ENCODE results near the gene ZNF12. TPM values are rescaled to one million over a fixed set of nuclear protein-coding genes. Genes with fewer than 3 reads are reported as not detected.
"Not testable (repeated sequence)": the region's sequence is repeated elsewhere in the genome, so short reads cannot be mapped to it uniquely, and the experiment has no call there.

ZNF12 gene
- total RNA-seq, 1 experiment from 2014 or later: 27.2 TPM

DNA sequence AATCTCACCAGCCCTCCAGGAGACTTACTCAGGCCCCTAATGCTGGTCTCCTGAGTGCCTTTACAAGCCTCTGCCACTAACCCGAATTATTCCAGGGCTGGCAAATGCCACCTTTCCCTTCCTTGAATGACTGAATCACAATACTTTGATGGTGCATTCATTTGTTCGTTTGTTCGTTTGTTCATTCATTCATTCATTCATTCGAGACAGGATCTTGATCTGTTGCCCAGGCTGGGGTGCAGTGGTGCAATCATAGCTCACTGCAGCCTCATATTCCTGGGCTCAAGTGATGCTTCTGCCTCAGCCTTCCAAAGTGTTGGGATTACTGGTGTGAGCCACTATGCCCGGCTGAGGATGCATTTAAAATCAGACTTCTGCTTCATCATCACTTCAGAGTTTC, 6.0 kb downstream of the ZNF12 start:
- no peak for DNase-seq (ENCODE audit: extremely low read depth, low read depth)

DNA sequence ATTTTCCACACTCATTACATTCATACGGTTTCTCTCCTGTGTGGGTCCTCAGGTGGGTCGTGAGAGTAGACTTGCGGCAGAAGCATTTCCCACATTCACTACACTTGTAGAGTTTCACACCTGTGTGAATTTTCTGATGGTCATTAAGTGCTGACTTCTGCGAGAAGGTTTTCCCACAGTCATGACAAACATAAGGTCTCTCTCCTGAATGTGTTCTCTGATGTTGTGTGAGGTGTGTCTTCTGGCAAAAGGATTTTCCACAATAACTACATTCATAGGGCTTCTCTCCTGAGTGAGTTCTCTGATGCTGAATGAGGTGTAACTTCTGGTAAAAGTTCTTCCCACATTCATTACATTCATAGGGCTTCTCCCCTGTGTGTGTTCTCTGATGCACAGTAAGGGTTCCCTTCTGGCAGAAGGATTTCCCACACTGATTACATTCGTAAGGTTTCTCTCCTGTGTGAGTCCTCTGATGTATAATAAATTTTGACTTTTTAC, 15.1 kb downstream of the ZNF12 start:
- no peak for DNase-seq (ENCODE audit: extremely low read depth, low read depth)

DNA sequence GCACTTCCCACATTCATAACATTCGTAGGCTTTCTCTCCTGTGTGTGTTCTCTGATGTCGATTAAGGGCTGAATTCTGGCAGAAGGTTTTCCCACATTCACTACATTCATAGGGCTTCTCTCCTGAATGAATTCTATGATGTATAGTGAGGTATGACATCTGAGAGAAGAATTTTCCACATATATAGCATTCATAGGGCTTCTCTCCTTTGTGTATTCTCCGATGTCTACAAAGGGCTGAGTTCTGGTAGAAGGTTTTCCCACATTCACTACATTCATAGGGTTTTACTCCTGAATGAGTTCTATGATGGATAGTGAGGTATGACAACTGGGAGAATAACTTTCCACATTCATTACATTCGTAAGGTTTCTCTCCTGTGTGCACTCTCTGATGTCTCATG, 15.6 kb downstream of the ZNF12 start:
- DNase-seq (ENCODE audit: extremely low read depth, low read depth): no peak

DNA sequence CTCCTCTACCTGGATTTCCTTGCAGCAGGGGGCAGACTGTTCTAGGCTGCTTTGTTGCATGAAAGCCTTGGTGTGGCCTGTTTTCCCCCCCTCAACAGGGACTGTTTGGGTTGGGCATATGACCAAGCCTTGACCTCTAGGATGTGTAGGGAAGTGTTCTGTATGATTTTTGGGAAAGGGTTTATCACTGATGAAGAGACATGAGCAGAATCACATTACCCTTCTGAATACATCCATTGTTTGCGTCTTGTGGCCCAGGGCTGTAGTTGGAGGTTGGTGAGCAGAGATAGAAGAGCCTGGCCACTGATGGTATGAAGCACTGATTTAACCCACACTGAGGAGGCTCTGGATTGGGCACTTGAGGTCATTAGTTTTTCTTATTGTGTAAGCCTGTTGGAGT, 26.6 kb downstream of the ZNF12 start:
- no peak for DNase-seq (ENCODE audit: extremely low read depth, low read depth)

DNA sequence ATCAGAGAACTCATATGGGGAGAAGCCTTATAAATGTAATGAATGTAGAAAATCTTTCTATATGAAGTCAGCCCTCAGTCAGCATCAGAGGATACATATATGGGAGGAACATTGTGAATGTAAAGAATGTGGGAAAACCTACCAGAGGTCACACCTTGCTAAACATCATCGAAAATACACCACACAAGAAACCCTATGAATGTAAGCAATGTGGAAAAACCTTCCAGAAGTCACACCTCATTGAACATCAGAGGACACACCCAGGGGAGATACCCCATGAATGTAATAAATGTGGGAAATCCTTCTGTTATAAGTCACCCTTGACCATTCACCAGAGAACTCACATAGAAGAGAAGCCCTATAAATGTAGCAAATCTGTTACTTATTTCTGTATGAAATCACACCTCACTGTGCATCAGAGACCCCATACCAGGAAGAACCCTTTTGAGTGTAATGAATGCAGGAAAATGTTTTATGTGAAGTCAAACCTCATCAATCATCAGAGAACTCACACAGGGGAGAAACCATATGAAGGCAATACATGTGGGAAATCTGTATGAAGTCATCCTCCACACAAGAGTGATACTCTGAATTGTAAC, 30.8 kb downstream of the ZNF12 start:
- no peak for DNase-seq (ENCODE audit: extremely low read depth, low read depth)

DNA sequence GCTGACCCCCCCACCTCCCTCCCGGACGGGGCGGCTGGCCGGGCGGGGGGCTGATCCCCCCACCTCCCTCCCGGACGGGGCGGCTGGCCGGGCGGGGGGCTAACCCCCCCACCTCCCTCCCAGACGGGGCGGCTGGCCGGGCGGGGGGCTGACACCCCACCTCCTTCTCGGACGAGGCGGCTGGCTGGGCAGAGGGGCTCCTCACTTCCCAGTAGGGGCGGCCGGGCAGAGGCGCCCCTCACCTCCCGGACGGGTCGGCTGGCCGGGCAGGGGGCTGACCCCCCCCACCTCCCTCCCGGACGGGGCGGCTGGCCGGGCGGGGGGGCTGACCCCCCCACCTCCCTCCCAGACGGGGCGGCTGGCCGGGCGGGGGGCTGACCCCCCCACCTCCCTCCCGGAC, 35.9 kb downstream of the ZNF12 start:
- not testable (repeated sequence) for DNase-seq (ENCODE audit: extremely low read depth, low read depth)

DNA sequence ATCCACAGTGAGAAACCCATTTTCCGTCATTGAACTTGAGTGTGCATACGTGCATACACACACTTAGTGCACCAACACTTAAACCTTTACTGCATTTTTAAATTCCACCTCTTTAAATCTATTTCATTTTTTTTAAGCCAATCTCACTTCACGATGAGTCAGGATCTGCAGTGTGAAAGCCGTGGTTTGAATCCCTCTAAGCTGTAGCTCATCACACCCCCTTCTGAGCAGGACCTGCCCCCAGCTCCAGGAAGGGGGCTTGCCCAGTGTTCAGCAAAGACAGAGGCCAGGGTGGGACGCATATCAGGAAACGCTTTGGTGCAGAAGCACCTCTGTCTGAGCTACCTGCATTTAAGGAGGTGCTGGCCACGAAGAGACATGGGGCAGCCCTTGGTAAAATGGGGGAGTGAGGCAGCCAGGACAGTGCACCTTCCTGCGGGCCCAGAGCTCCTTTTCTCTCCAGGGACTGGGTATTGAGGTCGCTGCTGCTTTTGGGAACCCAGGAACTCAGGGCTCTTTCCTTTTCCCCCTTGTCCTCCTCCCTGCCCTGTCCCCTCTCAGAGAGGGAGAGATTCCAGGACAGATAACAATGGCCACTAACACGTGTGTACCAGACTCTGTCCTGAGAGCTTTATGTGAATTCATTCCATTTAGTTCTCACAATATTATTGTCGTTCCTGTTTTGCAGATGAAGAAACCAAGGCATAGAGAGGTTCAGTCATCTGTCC, 48.0 kb downstream of the ZNF12 start:
- DNase-seq (ENCODE audit: extremely low read depth, low read depth): no peak

DNA sequence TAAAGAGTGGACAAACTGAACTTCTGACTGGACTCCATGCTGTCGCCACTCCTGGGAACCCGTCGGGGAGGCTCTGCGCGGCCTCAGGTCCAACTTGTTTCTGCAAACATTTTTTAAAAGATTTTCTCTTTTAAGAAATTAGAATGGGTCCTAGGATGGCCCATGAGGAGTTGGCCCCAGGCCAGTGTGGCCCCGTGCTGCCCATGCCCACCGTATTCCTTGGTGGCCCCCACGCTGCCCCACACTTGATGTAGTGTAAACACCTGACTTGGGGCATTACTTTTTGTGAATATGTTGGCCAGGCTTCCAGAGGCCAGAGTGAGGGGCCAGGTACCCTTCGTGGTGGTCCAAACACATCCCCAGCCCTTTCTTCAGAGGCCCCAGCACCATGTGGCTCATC, 50.3 kb downstream of the ZNF12 start:
- no peak for DNase-seq (ENCODE audit: extremely low read depth, low read depth)

DNA sequence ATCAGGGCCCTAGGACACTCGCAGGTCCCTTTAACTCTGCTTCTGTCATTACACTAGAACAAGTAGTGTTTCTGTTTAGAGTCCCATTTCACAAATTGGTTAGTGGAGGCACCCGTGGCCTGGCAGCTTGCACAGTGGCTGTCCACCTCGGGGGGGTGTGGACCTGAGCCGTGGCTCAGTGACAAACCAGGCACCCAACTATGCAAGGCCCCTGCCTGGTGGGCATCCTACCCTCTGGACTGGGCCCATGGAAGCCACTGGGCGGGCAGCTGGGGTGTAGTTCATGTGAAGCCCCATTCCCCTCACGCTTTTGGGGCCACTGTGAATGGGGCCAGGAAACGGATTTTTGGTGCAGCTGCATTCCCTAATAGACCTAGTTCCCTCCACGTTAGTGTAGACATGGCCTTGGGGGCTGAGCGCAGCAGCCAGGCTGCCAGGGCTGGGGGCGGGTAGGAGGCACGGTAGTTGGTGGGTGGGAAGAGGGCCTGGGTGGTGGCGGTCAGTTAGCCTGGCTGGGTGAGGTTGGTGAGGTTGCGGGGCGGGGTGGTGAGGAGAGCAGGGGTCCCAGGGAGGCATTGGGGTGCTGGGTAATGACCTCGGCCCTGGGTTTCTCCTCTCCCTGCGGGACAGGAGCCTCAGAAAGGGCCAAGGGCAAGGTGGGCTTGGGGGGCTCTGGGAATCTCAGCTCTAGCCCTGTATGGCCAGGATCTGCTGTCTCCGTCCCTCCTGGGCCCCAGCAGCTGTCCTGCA, 50.9 kb downstream of the ZNF12 start:
- DNase-seq (ENCODE audit: extremely low read depth, low read depth): no peak

DNA sequence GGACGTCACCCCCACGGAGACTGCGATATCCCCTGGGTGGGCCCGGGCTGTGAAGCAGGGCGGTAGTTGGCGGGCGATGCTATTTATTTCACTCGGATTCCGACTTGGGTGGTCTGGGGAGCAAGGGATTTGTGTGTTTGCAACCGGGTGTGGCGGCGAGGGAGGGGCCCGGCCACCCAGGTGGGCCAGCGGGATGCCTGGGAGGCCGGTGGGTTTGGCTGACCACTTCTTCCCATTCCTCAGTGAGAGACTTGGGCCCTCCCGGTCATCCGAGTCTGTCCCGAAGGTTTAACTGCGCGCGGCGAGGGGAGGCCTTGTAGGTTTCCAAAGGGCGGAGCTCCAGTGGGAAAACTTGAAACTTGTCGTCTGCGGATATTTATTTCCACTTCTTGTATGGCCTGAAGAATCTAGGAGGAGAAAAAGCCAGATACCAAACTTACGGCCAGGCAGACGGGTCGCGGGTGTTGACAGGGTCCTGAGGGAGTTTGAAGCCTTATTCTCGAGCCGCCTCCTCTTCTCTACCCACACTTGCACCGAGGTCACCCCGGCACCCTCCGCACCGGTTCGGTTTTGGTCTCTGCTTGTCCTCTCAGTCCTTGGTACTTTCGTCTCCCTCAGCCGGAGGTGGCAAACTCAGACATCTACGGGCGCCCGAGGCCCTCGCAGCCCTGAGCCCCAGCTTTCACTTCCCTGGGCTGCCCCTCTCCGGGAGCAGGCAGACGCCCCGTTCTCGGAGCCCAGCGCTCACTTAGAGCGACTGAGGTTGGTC, 51.7 kb downstream of the ZNF12 start:
- no peak for DNase-seq (ENCODE audit: extremely low read depth, low read depth)

DNA sequence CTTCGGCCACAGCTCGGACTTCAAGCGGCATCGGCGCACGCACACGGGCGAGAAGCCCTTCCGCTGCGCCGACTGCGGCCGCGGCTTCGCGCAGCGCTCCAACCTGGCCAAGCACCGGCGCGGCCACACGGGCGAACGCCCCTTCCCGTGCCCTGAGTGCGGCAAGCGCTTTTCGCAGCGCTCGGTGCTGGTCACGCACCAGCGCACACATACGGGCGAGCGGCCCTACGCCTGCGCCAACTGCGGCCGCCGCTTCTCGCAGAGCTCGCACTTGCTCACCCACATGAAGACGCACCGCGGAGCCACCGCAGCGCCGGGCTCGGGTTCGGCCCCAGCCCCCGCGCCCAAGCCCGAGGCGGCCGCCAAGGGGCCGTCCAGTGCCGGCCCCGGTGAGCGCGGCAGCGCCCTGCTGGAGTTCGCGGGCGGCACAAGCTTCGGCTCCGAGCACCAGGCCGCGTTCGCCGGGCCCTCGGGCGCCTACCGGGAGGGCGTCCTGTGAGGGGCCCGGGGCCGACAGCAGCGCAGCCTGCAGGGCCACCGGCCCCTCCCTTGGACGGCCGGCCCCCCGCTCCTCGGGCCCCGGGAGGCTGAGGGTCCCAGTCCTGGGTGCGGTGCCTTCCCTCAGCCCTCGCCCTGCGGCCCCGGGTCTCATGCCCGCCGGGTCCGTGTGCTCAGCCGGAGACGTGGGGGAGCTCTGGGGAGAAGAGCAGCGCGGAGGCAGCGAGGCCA, 52.5 kb downstream of the ZNF12 start:
- DNase-seq (ENCODE audit: extremely low read depth, low read depth): no peak

DNA sequence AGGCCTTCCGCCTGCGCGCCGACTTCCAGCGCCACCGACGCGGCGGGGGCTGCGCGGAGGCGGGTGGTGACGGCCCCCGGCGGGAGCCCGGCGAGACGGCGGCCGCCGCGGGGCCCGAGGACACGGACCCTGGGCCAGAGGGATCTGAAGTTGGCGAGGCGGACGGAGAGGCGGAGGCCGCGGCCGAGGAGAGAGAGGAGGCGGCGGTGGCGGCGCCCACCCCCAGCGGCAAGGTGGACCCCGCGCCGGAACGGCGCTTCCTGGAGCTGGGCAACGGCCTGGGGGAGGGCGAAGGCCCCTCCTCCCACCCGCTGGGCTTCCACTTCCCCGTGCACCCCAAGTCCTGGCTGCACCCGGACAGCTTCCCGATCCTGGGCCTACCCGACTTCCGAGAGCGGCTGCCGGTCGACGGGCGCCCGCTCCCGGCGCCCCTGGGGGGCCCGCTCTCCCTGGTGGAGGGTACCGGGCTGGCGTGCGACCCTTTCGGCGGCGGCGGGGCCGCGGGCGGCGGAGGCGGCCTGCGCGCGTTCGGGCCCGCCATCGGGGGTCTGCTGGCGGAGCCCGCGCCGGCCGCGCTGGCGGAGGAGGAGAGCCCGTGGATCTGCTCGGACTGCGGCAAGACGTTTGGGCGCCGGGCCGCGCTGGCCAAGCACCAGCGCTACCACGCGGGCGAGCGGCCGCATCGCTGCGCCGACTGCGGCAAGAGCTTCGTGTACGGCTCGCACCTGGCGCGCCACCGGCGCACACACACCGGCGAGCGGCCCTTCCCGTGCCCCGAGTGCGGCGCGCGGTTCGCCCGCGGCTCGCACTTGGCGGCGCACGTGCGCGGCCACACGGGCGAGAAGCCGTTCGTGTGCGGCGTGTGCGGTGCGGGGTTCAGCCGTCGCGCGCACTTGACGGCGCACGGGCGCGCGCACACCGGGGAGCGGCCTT, 53.4 kb downstream of the ZNF12 start:
- no peak for DNase-seq (ENCODE audit: extremely low read depth, low read depth)

DNA sequence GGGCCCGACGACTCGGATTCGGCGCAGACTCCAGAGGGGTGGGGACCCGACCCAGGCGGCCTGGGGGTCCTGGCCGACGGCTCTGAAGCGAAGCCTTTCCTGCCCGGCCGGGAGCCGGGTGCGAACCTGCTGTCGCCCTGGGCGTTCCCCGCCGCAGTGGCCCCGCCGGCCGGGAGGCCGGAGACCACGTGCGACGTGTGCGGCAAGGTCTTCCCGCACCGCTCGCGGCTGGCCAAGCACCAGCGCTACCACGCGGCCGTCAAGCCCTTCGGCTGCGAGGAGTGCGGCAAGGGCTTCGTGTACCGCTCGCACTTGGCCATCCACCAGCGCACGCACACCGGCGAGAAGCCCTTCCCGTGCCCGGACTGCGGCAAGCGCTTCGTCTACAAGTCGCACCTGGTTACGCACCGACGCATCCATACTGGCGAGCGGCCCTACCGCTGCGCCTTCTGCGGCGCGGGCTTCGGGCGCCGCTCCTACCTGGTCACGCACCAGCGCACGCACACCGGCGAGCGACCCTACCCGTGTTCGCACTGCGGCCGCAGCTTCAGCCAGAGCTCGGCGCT, 54.2 kb downstream of the ZNF12 start:
- DNase-seq (ENCODE audit: extremely low read depth, low read depth): no peak

DNA sequence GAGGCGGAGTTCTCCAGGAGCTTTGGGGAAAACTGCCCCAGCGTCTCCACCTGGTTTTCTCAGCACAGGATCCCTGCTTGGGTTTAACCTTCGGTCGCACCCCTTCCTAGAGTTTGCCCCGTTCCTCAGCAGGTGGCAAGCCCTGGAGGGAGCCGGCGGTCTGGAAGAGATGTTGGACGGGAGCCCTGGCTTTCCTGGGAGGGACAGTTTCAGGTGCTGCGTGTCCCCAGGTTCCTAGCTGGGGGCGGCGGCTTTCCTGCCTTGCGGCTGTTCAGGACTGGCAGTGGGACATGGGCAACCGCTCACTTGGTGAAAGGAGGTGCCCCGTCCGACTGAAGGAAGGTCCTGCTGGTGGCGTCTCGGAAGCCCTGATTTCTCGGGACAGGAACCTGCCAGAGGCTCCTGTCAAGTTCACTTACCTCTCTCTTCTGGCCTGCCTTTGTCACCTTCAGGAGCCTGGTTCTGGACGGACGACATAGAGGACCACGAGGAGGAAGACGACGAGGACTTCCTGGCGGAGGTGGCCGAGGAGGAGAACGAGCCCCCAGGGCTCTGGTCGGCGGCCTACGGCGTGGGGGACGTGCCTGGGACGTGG, 54.8 kb downstream of the ZNF12 start:
- DNase-seq (ENCODE audit: extremely low read depth, low read depth): no peak

DNA sequence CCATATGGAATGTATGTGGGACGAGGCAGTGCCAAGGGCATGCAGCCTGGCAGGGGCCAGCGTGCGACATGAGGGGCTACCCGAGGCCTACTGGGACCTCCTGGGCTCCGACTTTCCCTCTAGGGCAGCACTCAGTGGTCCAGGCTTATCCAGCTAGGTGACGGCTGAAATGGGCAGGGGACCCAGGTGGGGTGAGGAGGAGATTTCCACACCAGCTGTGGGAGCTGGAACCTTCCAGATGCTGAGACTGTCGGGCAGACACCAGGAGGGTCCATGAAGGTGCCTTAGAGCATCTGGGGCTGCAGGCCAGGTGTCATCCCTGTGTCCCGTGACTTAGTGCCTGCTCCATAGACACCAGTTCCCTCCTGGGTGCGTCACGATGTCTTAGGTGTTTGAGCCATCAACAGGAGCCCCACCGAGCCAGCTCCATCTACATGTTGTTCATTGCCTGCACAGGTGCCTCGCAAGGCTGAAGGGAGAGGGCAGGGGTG, 56.2 kb downstream of the ZNF12 start:
- DNase-seq (ENCODE audit: extremely low read depth, low read depth): no peak

DNA sequence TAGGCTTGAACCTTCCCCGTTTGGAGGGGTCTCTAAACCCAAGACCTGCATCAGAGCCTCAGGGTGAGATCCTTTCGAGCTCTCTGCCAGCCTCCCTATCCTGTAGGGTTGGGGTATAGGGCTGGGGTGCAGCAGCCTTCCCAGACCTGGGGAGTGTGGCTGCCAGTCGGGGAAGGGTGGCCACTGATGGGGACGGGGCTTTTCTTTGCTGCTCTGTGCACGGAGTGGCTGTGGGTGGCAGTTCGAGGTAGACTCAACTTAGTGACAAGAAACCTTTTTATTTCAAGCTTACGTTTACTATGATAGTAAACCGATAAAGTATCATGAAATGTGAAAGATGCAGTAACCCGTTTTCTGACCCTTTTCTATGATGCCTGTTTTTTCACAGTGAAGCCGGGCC, 56.7 kb downstream of the ZNF12 start:
- no peak for DNase-seq (ENCODE audit: extremely low read depth, low read depth)

DNA sequence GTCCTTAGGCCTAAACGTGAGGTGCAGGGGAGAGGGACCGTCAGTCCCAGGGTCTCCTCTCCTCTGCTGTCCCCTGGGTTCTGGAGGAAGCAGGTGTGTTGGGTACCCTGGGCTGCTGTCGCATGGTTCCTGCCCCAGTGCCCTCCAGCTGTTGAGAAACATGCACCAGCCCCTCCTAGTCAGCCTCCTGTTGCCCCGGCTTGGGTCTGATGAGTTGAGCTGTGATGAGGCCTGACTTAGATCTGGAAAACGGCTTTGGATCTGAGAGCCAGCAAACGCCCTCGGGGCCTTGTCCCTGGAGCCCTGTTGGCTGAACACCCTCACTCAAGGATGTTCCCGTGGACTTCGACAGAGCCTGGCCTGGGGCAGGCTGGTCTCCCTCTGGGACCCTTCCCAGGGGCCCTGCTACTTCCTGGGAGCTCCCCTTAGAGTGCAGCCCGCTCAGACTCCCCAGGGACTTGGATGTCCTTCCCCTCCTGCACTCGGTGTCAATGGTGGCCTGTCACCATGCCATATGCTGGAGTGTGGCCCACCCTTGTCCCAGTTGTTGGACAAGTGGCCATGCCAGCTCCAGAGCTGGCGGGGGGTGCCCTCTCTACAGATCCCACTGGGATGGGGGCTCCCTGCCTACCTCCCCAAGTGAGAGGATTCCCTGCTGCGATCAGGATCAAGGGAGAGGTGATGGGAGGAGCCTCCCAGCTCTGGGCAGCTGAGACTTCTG, 57.3 kb downstream of the ZNF12 start:
- no peak for DNase-seq (ENCODE audit: extremely low read depth, low read depth)

DNA sequence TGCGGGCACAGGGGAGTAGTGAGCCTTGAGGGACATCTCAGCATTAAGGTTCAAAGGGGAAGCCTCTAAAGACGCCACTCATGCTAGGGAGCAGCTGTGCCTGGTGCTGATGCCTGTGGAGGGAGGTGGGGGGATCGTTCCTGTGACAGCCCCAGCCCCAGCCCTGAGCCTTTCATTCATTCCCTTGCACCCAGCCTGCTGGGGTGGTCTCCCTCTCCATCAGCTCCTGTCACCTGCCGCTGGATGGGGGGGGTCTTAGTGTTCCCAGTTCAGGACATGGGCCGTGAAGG, 58.0 kb downstream of the ZNF12 start:
- no peak for DNase-seq (ENCODE audit: extremely low read depth, low read depth)
